Keratinocyte (primary cell): Measurements from ENCODE around the gene KRT35. TPM values are rescaled to one million over a fixed set of nuclear protein-coding genes. Genes with fewer than 3 reads are reported as not detected.

Source experiments
- DNase-seq: peaks from one replicate; pipeline ENCODE4 v3.0.0-alpha.2; 2011; ENCODE audit warnings: low read depth, missing footprints, low spot score
- FAIRE-seq: peaks from 2 replicates; lab custom pipeline; 2011; peaks lifted over from hg19 to GRCh38; lab: Jason Lieb, UNC
- H2AFZ ChIP-seq: 2 replicates; pipeline ENCODE4 v1.6.0; 2012; ENCODE audit warnings: low read length, control low read depth, inconsistent platforms; ENCODE audit not compliant: control insufficient read depth
- H3K27ac ChIP-seq: 2 replicates; pipeline ENCODE4 v1.5.1; 2011; ENCODE audit warnings: low read length; ENCODE audit not compliant: control insufficient read depth, insufficient read depth
- H3K27me3 ChIP-seq: 3 replicates; pipeline ENCODE4 v1.6.0; 2011; ENCODE audit warnings: low read length; ENCODE audit not compliant: control insufficient read depth, insufficient read depth; ENCODE audit errors: extremely low read depth
- H3K36me3 ChIP-seq, 2 experiments: 2 replicates in 1 of 2; 3 replicates in 1 of 2; pipeline ENCODE4 v1.5.1; 2011; ENCODE audit warnings: low read length in 2 of 2, mild to moderate bottlenecking in 1 of 2; ENCODE audit not compliant: control insufficient read depth in 2 of 2, insufficient read depth in 2 of 2; ENCODE audit errors: extremely low read depth in 1 of 2
- H3K4me1 ChIP-seq: 3 replicates; pipeline ENCODE4 v1.5.1; 2011; ENCODE audit warnings: low read length; ENCODE audit not compliant: control insufficient read depth, insufficient read depth; ENCODE audit errors: extremely low read depth
- H3K4me2 ChIP-seq: 3 replicates; pipeline ENCODE4 v1.6.0; 2011; ENCODE audit warnings: low read depth, low read length; ENCODE audit not compliant: control insufficient read depth, insufficient read depth; ENCODE audit errors: extremely low read depth
- H3K4me3 ChIP-seq, 3 experiments: fragments of 200-600 bp in 1 of 3; sonication (generic) in 1 of 3; 2 replicates in 2 of 3; 3 replicates in 1 of 3; pipeline ENCODE4 v1.5.1; 2011 to 2016; ENCODE audit warnings: low read length in 3 of 3, mild to moderate bottlenecking in 3 of 3, control low read depth in 2 of 3, inconsistent platforms in 1 of 3, low read depth in 1 of 3, mixed read lengths in 1 of 3, mixed run types in 1 of 3, moderate library complexity in 1 of 3; ENCODE audit not compliant: control insufficient read depth in 2 of 3, insufficient read depth in 2 of 3; ENCODE audit errors: extremely low read depth in 1 of 3
- H3K79me2 ChIP-seq: 2 replicates; pipeline ENCODE4 v1.6.0; 2012; ENCODE audit warnings: low read length; ENCODE audit not compliant: control insufficient read depth, insufficient read depth
- H3K9ac ChIP-seq: 3 replicates; pipeline ENCODE4 v1.6.0; 2011; ENCODE audit warnings: low read length; ENCODE audit not compliant: control insufficient read depth, insufficient read depth; ENCODE audit errors: extremely low read depth
- H3K9me1 ChIP-seq: 3 replicates; pipeline ENCODE4 v1.6.0; 2011; ENCODE audit warnings: low read length; ENCODE audit not compliant: control insufficient read depth, insufficient read depth; ENCODE audit errors: extremely low read depth
- H3K9me3 ChIP-seq: 2 replicates; pipeline ENCODE4 v1.5.1; 2012; ENCODE audit warnings: low read depth, low read length; ENCODE audit not compliant: control insufficient read depth
- H4K20me1 ChIP-seq: 3 replicates; pipeline ENCODE4 v1.6.0; 2011; ENCODE audit warnings: low read length; ENCODE audit not compliant: control insufficient read depth, insufficient read depth; ENCODE audit errors: extremely low read depth
- EZH2 ChIP-seq: IDR thresholded peaks from one replicate; pipeline ENCODE4 v1.6.1; 2012; ENCODE audit warnings: inconsistent platforms, mild to moderate bottlenecking, low read length, moderate library complexity
- dilution Hi-C: fragments of 300-500 bp; cut with MboI; formaldehyde crosslinking; loops from one replicate; pipeline ENCODE4 v1.7.0; 2020; ENCODE audit warnings: low sequenced_read_pairs; ENCODE audit not compliant: extremely low pct_ligation_motif_present
- polyA plus RNA-seq, 5 experiments: library from polyadenylated mRNA; depleted of rRNA in 3 of 5; stranded (reverse) in 3 of 5; stranded (forward) in 1 of 5; unstranded in 1 of 5; fragments of >200 nt; gene quantifications; 1 replicate in 1 of 5; 2 replicates in 3 of 5; 3 replicates in 1 of 5; pipeline versions ENCODE4 v1.2.1 to v1.2.3, GENCODE V29; 2011 to 2012; ENCODE audit warnings: missing spikeins in 2 of 5, low read depth in 1 of 5, low replicate concordance in 1 of 5
- TF ChIP-seq, protein P1 (sequence below), 3 experiments: IDR thresholded peaks in 1 of 3; conservative IDR thresholded peaks in 1 of 3; optimal IDR thresholded peaks in 1 of 3; 2 replicates in 2 of 3; 3 replicates in 1 of 3; pipeline versions ENCODE3 to v1.5.1; 2011; ENCODE audit warnings: low read length in 3 of 3, mild to moderate bottlenecking in 3 of 3, moderate library complexity in 2 of 3, control low read depth in 1 of 3, inconsistent platforms in 1 of 3; ENCODE audit not compliant: insufficient read depth in 2 of 3; ENCODE audit errors: extremely low read depth in 1 of 3

KRT35 gene
- polyA plus RNA-seq, 1 donor (not counting 4 experiments of a cell fraction or from before 2014, with no cell fraction given): not detected

DNA sequence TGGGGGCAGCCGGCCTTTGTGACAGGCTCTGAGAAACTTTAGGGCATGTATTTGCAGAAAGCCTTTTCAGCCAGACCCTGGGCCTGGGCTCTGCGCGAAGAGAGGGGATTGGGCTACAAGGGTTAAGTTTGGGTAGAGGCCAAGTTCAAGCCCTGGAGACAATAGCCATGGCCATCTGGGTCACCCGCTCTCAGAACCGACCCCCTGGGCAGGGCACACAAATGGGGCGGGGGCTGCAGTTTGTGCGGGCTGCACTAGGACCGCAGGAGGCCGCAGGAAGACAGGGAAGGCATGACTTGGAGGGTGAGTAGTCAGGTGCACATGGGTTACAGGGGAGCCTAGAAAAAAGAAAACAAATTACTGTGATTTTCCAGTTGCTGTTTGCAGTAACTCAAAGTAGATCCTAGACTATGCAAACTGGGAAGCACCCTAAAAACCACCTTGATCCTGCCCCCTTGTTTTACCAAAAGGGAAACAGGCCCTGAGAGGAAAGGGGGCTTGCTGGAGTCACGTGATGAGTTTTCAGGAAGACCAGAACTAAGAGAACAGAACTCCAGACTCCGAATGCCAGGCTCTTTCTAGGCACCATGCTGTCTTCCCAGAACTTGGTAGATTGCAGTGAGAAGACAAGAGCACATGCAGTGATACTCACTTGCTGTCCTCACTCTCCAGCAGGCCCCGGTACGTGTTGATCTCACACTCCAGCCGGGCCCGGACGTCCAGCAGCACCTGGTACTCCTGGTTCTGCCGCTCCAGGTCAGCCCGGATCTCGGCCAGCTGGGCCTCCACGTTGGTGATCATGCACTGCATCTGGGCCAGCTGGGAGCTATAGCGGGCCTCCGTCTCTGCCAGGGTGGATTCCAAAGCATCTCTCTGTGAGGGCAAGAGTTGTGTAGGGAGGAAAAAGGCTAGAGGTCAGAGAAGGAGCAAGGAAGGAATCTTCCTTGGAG, 3.8 kb downstream of the KRT35 start:
- Histone ChIP-seq H3K9me1 (no peaks in the 10 kb centered on the region), H3K4me1 (no peaks in the 10 kb centered on the region), H4K20me1 (no peaks in the 10 kb centered on the region), H3K9ac (no peak overlapping the region), H3K4me3 (no peak overlapping the region), H3K79me2 (no peaks in the 10 kb centered on the region), H3K4me2 (no peak overlapping the region), H3K27me3 (no peaks in the 10 kb centered on the region), H3K27ac (no peak overlapping the region), H3K9me3 (no peaks in the 10 kb centered on the region), H3K36me3 (no peaks in the 10 kb centered on the region), H2AFZ (no peak overlapping the region)
- DNase-seq (no peak), FAIRE-seq (no peak)
- dilution Hi-C loops: no loop called here
- TF ChIP-seq, protein P1, sequence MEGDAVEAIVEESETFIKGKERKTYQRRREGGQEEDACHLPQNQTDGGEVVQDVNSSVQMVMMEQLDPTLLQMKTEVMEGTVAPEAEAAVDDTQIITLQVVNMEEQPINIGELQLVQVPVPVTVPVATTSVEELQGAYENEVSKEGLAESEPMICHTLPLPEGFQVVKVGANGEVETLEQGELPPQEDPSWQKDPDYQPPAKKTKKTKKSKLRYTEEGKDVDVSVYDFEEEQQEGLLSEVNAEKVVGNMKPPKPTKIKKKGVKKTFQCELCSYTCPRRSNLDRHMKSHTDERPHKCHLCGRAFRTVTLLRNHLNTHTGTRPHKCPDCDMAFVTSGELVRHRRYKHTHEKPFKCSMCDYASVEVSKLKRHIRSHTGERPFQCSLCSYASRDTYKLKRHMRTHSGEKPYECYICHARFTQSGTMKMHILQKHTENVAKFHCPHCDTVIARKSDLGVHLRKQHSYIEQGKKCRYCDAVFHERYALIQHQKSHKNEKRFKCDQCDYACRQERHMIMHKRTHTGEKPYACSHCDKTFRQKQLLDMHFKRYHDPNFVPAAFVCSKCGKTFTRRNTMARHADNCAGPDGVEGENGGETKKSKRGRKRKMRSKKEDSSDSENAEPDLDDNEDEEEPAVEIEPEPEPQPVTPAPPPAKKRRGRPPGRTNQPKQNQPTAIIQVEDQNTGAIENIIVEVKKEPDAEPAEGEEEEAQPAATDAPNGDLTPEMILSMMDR (optimal IDR thresholded peaks at IDR 0.05 in 1 of 3, IDR thresholded peaks at IDR 0.05 in 1 of 3, conservative IDR thresholded peaks at IDR 0.05 in 1 of 3; ENCODE audit: extremely low read depth in 1 of 3, insufficient read depth in 2 of 3, low read length in 3 of 3): no peak
- TF ChIP-seq EZH2: no peak

DNA sequence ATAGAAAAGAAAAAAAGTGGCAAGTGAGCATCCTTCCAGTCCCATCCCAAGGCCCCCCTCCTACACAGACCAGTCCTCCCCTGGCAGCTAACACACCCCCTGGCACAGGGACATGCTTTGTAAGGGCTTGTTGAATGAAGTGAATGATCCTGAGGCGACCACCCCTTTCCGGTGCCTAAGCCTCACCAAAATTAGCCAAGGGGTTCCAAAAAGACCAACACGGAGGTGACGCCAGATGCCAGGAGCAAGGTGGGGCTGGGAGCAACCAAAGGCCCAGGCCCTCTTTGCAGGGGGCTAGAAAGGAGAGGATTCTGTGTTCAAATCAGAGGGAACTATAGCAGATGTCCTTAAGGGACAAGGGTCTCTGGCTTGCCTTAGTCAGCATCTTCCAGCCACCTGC, 5.5 kb downstream of the KRT35 start:
- Histone ChIP-seq H3K9me3 (peaks cover 3% of the 10 kb centered on the region), H3K4me3 (no peak overlapping the region), H3K4me2 (no peak overlapping the region), H3K79me2 (no peaks in the 10 kb centered on the region), H4K20me1 (no peaks in the 10 kb centered on the region), H3K36me3 (no peaks in the 10 kb centered on the region), H3K4me1 (no peaks in the 10 kb centered on the region), H3K27me3 (no peaks in the 10 kb centered on the region), H2AFZ (no peak overlapping the region), H3K9me1 (no peaks in the 10 kb centered on the region), H3K9ac (no peak overlapping the region), H3K27ac (no peak overlapping the region)
- TF ChIP-seq, protein P1 (optimal IDR thresholded peaks at IDR 0.05 in 1 of 3, IDR thresholded peaks at IDR 0.05 in 1 of 3, conservative IDR thresholded peaks at IDR 0.05 in 1 of 3; ENCODE audit: extremely low read depth in 1 of 3, insufficient read depth in 2 of 3, low read length in 3 of 3): no peak
- no peak for TF ChIP-seq EZH2
- no peak for DNase-seq
- FAIRE-seq: no peak
- dilution Hi-C loops: no loop called here
